Stimulated activated CD4-positive, alpha-beta T cell treated with anti-CD3 and anti-CD28 coated beads, Interleukin-4, amount 100 ng/mL, for 4 hours (primary cell): ENCODE measurements around the gene NAMPT.
"Not testable (repeated sequence)": the region's sequence is repeated elsewhere in the genome, so short reads cannot be mapped to it uniquely, and the experiment has no call there.

Source experiments
- DNase-seq, 2 experiments: peaks; one replicate each; pipeline ENCODE4 v3.0.0-alpha.2; 2020

Gene NAMPT

DNA sequence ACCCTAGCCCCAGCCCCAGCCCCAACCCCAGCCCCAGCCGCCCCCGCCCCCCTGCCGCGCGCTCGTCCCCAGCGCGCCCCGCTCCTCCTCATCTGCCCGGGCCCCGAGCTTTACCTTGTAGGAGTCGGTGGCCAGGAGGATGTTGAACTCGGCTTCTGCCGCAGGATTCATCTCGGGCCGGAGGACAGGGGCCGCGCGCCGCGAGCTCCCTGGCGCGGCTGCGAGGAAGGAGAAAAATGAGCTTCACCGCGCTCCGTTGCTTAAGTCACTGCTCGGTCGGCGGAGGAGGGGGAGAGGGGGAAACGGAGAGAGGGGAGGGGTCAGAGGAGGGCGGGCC lies at the start of gene NAMPT:
TSS of gene NAMPT (minus strand) at position 270 of the 337 bp plus-strand sequence. CDS start at position 171, 99 bp downstream.
- DNase-seq: no peak

DNA sequence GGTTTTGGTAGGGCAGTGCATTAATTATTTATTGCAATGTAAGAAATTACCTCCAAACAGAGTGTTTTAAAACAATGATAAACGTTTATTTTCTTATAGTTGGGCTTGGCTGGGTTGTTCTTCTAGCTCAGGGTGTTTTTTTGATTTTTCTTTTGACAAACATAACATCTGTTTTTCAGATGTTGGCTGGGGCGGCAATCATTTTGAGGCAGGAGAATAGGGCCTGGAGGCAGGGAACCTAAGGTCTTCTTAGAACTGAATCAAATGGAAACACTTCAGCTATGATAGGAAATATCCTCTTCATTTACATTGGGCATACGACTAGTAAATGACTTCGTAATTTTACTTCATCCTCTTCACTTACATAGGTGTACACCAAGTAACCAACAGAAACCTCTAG lies 47.4 kb upstream of the NAMPT start:
- no peak for DNase-seq

DNA sequence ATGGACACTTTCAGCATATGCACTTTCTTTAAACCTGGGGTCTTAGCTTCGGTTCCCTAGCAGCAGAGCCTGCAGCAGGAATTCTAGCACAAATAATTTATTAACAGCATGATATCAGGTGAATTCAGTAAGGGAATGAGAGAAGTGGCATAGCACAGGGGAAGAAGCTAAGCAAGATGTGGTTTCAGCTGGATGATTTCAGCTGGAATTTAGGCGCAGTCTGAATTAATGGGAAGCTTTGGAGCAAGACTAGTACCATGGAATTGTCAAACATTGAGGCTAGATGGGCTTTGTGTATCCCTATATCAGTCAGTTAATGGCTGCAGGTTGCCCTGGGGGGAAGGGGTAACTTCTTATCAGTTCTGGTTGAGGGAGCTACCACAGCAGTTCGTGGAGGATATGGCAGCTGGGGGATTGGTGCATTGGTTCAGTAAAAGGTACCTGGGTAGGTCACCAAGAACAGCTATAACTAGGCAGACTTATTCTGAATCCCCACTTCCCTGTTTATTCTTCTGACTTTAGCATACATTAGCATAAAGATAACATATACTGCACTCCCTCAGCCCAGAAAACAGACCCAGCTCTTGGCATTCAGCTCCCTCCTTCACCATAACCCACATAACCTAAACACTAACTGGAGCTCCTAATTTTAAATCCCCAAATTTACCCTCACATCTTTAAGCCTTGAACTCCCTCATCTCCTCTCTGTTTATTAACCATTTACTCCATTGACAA lies 46.8 kb upstream of the NAMPT start:
- no peak for DNase-seq

DNA sequence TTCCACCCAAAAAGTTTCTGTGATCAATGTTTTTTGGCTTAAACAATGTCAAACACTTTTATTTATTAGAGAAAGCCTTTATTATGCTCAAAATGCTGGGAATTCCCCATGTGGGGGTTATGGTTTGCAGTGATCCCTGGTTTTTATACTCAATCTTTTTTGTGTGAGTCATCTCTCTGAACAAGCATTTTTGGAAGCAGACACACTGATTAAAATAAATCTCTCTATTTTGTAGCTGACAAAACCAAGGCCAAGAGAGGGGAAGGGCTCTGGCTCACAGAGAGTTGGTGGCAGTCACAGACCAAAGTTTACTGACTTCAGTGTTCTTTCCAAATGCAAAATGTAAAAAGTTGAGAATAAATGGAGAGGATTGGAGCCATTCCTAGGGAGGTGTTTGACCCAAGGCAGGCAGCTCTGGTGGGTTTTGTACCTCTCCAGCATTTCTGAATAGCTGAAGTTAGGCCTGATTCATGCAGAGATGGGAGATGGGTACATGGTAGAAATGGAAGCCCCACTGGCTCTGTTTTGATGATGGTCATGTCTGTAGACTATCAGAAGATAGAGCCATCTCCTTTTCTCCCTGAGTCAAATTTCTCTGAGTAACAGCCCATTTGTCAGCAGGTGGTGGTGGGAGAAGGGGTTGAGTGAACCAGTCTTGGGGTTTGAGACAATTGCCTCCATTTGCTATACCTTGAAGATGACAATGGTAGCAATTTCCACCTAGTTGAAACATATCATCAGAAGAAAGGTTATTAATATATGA lies 45.4 kb upstream of the NAMPT start:
- no peak for DNase-seq

DNA sequence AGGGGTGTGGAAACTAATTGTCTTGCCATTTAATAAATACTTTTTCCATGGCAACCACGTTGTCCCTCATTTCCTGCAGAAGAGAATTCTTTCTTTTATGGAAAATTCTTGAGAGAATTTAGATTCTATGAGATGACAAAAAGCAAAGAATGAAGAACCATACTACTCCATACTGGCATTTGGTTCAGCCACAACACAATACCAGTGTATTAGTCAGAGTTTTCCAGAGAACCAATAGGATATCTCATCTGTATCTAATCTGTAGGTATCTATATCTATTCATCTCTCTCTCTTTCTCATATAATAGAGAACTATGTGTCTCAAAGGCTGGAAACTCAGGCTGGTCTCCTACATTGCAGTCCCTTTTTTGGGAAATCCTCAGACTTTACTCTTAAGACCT lies 44.6 kb upstream of the NAMPT start:
- no peak for DNase-seq

DNA sequence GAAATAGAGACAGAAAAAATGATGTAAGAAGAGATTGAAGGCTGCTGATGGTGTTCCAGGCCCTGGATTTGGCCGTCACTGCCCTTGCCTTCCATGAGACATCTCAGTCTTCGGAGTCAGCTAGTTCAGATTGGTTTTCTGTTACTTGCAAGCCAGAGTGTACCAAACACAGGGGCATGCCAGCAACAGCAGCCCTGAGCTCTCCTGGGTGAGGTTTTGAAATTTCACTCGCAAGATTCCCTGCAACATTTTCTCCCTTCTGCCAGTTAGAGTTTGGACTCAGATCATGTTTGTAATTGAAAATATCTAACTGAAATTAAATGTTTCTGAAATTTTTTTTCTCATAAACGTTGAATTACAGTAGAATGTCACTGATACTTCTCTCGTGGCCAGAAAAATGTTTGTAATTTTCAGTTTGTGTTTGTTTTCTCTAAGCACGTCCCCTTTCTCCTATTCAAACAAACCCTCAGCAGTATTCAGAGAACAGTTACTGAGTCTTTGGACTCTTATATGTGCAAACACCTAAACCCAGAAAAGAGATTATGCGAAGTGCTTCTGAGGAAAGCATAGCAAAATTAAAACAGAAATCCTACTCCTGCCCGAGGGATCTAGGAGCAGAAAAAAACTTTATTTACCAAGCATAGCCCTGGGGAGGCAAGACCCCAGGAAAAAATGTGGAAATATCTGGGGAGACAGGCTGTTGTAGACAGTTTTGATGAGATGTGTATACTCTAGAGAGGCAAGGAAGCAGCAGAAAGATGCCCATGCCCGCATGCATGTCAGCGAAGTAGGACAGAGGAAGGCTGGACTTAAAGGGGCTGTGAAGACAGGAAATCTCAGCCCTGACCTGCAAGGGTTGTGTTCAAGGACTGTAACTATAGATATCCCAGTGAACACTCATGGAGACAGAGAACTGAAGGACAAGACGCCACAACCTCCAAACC lies 43.0 kb upstream of the NAMPT start:
- no peak for DNase-seq

DNA sequence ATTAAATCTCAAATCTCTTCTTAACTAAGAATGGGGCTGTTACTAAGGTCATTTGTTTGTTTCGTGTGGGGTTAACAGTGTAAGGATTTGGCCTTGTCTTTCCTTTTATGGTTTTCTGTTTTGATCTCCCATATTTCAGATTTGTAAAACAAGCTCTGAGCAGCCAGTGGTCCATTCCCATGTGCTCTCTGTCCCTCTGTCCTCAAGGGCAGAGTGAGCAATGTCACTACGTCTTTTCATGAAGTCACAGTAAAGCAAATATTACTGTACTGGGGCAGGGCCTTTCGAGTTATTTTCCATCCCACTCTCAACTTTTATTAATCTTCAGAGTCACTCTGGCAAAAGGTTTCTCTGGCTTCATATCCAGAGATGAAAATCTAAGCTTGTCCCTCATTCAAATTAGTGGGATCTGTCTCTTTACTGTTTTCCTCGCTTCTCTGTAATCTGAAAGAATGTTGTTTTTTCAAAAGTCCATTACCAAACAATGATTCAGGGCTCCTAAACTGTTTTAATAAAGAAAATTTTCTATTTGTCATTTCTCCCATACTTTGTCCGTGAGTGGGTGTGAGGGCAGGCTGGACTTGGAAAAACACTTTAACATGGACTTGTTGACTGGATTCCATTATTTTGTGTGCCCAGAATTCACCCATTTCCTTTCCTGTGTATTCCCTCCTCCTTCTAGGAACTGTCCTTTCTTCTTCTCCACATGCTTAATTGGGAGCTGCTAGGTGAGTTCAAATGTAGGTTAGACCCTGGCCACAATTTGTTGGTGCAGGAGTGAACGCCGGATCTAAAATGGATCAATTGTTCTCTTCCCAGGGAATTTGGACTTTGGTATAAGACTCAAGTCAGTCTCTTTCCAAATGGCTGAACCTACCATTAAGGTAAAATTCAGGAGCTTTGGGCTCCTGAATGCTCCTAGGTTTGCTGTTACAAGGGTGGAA lies 42.1 kb upstream of the NAMPT start:
- no peak for DNase-seq

DNA sequence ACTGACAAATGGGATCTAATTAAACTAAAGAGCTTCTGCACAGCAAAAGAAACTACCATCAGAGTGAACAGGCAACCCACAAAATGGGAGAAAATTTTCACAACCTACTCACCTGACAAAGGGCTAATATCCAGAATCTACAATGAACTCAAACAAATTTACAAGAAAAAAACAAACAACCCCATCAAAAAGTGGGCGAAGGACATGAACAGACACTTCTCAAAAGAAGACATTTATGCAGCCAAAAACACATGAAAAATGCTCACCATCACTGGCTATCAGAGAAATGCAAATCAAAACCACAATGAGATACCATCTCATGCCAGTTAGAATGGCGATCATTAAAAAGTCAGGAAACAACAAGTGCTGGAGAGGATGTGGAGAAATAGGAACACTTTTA lies 39.7 kb upstream of the NAMPT start:
- not testable (repeated sequence) for DNase-seq

DNA sequence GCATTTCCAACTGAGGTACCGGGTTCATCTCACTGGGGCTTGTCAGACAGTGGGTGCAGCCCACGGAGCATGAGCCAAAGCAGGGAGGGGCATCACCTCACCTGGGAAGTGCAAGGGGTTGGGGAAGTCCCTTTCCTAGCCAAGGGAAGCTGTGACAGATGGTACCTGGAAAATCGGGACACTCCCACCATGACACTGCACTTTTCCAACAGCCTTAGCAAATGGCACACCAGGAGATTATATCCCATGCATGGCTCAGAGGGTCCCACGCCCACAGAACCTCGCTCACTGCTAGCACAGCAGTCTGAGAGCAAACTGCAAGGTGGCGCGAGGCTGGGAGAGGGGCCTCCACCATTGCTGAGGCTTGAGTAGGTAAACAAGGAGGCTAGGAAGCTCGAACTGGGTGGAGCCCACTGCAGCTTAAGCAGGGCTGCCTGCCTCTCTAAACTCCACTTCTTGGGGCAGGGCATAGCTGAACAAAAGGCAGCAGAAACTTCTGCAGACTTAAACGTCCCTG lies 35.5 kb upstream of the NAMPT start:
- DNase-seq: not testable (repeated sequence)

DNA sequence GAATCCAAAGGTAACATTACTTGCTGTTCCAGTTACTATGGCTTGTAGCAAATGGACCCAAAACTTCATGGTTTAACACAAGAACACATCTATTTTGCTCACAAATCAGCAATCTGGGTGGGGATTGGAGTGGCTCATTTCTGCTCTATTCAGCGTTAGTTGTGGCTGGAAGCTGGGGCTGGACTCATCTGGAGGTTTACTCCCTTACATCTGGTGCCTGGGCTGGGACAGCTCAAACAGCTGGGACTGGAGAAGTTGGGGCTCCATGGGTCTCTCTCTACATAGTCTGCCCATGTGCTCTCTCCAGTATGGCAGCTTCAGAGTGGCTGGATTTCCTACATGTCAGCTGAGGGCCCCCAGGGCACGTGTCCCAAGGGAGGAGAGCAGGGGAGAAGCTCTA lies 33.7 kb upstream of the NAMPT start:
- DNase-seq: no peak

DNA sequence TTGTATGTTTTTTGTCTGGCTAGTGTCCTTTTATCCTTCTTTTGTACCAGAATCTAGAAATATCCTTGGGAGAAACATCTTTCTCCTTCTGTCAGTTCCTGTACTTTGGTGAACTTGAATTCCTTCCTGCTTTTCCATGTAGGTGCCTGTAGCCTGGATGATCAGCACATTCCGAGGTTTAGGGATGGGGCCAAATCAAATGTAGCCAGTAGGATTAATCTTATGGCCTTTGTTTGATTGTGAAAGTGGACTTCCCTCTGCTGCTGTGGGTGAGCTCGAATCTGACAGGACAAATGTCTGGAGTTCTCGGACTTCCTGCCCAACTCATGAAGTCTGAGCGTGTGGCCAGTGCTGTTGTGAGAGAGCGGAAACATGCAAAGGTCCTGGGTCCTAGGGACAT lies 33.2 kb upstream of the NAMPT start:
- DNase-seq: no peak

DNA sequence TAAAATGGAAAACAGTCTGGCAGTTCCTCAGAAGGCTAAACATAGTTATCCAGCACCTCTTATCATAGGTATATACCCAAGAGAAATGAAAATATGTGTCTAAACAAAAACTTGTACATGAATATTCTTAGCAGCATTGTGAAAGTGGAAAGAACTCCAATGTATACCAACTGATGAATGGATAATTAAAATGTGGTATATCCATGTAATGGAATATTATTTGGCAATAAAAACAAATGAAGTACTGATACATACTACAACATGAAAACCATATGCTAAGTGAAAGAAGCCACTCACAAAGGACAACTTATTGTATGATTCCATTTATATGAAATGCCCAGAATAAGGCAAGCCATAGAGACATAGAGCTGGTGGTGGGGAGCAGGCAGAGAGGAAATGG lies 32.2 kb upstream of the NAMPT start:
- no peak for DNase-seq

DNA sequence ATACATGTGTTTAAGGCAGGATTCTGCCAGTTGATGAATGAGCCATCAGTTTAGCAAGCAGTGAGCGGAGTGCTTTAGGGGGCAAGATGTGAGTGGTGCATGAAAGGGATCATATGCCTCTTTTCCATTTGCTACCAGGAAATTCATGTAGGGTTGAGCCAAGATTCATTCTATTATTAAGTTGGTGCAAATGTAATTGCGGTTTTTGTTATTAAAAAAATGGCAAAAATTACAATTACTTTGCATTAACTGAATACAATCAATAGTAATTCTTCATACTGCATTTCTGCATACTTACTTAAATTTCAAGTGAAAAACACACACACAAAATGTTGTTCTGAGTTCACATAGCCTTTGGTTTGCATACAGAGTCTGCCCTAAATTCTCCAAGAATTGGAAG lies 30.1 kb upstream of the NAMPT start:
- no peak for DNase-seq

DNA sequence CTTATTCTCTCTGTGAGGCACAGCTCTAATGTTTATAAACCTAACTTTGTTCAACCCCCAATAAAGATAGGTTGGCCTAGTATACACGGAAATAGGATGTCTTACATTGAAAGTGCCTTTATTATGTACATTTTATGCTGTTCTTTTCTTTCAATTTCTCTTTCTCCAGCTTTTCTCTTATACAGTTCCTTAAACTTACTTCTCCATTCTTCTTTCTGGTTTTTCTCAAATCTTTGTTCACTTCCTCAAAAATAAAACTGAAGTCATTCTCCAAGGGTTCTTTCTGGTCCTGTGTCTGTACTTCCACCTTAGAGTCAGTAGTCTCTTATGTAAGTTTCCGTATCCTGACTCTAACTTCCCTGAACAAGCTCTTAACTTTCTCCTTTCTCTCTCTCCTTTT lies 29.2 kb upstream of the NAMPT start:
- DNase-seq: no peak

DNA sequence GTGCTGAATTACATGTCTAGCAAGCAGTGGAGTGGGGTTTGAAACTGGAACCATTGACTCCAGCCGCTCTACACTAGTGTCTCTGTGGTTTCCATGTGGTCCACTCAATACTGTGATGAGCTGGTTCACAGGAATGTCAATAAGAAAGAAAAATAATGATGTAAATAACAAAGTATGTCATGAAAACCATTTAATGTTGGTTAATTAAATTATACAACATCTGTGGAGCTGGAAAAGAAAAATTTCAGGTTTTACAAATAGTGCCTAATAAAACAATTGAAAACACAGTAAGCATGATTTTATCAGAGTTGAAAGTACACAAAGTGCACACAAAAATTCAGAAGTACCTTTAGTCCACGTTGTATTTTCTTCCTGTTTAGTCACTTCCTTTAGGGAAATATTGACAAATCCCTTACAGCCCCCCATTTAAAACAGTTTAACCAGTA lies 28.7 kb upstream of the NAMPT start:
- DNase-seq: no peak

DNA sequence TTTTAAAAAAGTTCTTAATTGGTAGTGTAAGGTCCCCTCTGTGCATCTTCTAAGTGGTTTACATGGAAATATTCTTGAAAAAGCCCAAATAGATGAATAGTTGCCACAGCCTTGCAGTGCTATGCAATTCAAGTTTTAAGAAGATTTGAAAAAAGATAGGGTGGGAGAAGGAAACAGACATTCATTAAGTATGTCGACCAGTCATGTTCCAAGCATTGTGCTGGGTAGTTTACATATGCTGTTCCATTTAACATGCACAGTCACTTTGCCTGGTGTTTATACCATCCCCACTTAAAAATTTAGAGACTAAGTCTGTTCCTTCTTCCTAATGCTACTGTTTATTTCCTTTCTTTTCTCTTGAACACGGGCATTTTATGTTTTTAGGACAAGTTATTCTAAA lies 28.1 kb upstream of the NAMPT start:
- no peak for DNase-seq

DNA sequence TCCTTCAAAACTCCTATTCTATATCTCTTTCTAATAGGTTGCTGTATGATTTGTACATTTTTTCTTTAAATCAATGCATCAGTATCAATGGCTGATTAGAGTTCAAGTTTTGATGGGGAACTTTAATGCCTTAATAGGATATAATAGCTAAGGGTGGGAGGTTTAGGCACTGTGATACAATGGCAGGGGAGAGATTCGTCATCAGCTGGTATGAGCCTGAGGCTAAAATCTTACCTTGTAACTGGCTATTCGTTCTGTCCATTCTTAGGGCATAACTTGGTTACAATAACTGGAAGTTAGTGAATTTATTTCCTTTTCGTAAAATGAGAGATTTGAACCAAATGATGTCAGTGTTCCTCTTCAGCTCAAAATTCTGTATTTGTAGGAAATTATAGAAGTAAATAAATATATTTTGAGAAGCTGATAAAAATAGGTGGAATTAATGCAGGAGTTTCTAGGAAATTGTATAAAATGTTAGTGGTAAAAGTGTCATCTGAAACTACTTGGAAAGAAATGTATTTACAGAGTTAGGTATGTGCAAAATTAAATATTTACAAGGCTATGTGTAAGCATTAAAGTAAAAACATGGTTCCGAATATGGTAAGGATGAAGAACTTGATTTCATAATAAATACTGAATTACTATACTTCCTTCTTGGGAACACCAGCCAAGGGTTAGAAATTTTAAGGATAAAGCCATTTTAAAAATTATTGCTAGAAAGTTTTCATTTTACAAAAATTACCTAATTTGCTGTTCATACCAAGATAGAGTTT lies 27.5 kb upstream of the NAMPT start:
- no peak for DNase-seq

DNA sequence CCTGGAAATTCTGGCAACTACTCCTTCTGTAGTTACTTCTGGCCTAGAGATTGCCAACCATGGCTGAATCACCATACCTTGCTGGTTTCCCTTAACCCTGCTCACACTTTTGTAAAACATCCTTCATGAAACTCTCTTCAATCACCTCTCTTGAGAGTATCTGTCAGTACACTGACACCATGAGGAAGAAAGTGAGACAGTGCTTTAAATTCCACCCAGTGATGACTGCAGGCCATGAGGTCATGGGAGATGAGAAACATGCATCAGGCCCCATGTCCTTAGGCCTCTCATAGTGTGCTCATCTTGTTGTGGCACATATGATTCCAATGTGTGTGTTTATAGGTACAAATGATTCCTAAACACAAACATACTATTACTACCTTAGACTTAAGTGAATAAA lies 24.6 kb upstream of the NAMPT start:
- no peak for DNase-seq

DNA sequence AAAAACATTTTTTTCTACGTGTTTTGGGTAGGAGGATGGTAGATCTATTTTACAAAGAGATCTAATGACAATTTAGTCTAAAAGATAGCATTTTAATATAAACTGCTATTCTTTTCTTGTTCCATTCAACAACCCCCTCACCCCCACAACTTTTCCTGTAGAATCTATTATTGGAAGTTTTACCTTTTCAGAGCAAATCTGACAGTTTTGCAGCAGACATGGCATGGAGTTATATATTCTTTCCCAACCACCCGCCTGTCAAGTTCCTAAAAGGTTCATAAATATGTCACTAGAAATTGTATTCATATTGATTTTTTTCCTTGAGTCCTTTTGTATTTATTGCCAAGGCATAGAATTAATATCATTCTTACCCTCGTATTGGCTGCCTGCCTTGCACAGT lies 21.5 kb upstream of the NAMPT start:
- no peak for DNase-seq

DNA sequence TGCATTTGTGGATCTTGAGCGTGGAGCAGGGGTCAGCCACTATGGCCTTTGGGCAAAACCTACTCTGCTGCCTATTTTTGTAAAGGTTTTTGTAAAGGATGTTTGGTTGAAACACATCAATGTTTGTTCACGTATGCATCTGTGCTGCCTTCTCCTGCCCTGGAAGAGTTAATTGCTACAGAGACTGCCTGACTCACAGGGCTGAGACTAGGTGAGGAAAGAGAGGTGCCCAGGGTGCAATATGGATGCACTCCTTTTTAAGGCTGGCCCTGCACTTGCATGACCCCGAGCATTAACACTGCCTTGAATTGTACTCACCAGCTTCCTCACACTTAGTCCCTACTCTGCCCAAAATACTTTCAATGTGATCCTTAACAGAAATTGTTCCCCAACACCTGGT lies 20.9 kb upstream of the NAMPT start:
- DNase-seq: no peak

DNA sequence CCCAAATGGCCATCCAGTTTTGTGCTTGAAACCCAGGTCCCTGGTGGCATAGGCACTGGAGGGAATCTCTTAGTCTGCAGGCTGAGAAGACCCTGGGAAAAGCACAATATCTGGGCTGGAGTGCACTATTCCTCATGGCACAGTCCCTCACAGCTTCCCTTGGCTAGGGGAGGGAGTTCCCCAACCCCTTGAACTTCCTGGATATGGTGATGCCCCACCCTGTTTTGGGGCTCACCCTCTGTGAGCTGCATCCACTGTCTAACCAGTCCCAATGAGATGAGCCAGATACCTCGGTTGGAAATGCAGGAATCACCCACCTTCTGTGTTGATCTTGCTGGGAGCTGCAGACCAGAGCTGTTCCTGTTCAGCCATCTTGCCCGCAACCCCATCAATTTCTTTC lies 19.8 kb upstream of the NAMPT start:
- no peak for DNase-seq
